NB4 (cell line): ENCODE data around the gene ADAMTS8.

ENCODE experiments used
- DNase-seq: peaks from one replicate; pipeline ENCODE4 v3.0.0; 2010; ENCODE audit warnings: low read depth
- H3K4me3 ChIP-seq: one replicate; pipeline ENCODE4 v1.5.1; 2011; ENCODE audit warnings: mild to moderate bottlenecking, low read depth, low read length, moderate library complexity
- CTCF ChIP-seq: IDR thresholded peaks from one replicate; pipeline ENCODE4 v1.5.1; 2012; ENCODE audit warnings: low read depth, low read length
- MAX ChIP-seq: IDR thresholded peaks from 2 replicates; pipeline ENCODE4 v1.6.1; 2011; ENCODE audit warnings: low read depth, low read length
- MYC ChIP-seq: IDR thresholded peaks from 2 replicates; pipeline ENCODE4 v1.6.1; 2011; ENCODE audit warnings: low read depth, low read length
- POLR2A ChIP-seq: IDR thresholded peaks from 2 replicates; pipeline ENCODE4 v1.6.1; 2011; ENCODE audit warnings: mild to moderate bottlenecking; ENCODE audit not compliant: insufficient read length; ENCODE audit errors: extremely low read depth

Gene ADAMTS8

GRCh38 chr11:130414107-130415080 is 14.0 kb downstream of the ADAMTS8 start:
- no peak for DNase-seq
- no peak overlapping the region for H3K4me3 ChIP-seq
- no peak for TF ChIP-seq MYC
- TF ChIP-seq CTCF: no peak
- no peak for TF ChIP-seq POLR2A
- no peak for TF ChIP-seq MAX

GRCh38 chr11:130413405-130414106 is 14.9 kb downstream of the ADAMTS8 start:
- no peak for DNase-seq
- no peak overlapping the region for H3K4me3 ChIP-seq
- TF ChIP-seq MAX (no peak), CTCF (no peak), POLR2A (no peak), MYC (no peak)

GRCh38 chr11:130411223-130411622 is 17.2 kb downstream of the ADAMTS8 start:
- no peak overlapping the region for H3K4me3 ChIP-seq
- DNase-seq: no peak
- TF ChIP-seq CTCF (no peak), MAX (no peak)

GRCh38 chr11:130409594-130410388 is 18.6 kb downstream of the ADAMTS8 start:
- no peak overlapping the region for H3K4me3 ChIP-seq
- no peak for DNase-seq
- no peak for TF ChIP-seq MAX

GRCh38 chr11:130408901-130409300 is 19.5 kb downstream of the ADAMTS8 start:
- DNase-seq: no peak
- H3K4me3 ChIP-seq: no peak overlapping the region
- no peak for TF ChIP-seq POLR2A
- TF ChIP-seq MAX: no peak
- TF ChIP-seq CTCF: no peak
- no peak for TF ChIP-seq MYC
